GM18505 (cell line): ENCODE results near the gene KTN1.

ENCODE experiments used
- ATAC-seq: cut with Tn5 transposase; IDR thresholded peaks from one replicate; pipeline ENCODE4 v1.9.1; 2021; ENCODE audit not compliant: unreplicated experiment
- POLR2A ChIP-seq: IDR thresholded peaks from 4 replicates; pipeline ENCODE4 v1.6.1; 2011; ENCODE audit warnings: borderline replicate concordance; ENCODE audit not compliant: insufficient read depth, insufficient read length; ENCODE audit errors: extremely low read depth

KTN1 gene

GRCh38 chr14:55581342-55581771 is 1.4 kb downstream of the KTN1 start:
- ATAC-seq = peak; percentile 0
- TF ChIP-seq POLR2A = no peak

GRCh38 chr14:55582746-55583145 is 2.7 kb downstream of the KTN1 start:
- TF ChIP-seq POLR2A = no peak
- ATAC-seq = peak; percentile 29

GRCh38 chr14:55583942-55584468 is 4.0 kb downstream of the KTN1 start:
- ATAC-seq = no peak
- no peak for TF ChIP-seq POLR2A

GRCh38 chr14:55585854-55586253 is 5.8 kb downstream of the KTN1 start:
- ATAC-seq = no peak
- no peak for TF ChIP-seq POLR2A

GRCh38 chr14:55586411-55586810 is 6.4 kb downstream of the KTN1 start:
- ATAC-seq = no peak
- TF ChIP-seq POLR2A = no peak

- ATAC-seq = no peak
- TF ChIP-seq POLR2A = no peak
Observed at GRCh38 chr14:55587847-55588246, 7.8 kb downstream of the KTN1 start.

GRCh38 chr14:55588259-55588699 is 8.3 kb downstream of the KTN1 start:
- TF ChIP-seq POLR2A = no peak
- ATAC-seq = no peak

GRCh38 chr14:55589171-55589570 is 9.2 kb downstream of the KTN1 start:
- ATAC-seq = no peak
- no peak for TF ChIP-seq POLR2A

GRCh38 chr14:55592436-55592835 is 12.4 kb downstream of the KTN1 start:
- TF ChIP-seq POLR2A = no peak
- ATAC-seq = no peak

GRCh38 chr14:55593698-55594097 is 13.7 kb downstream of the KTN1 start:
- ATAC-seq = no peak
- no peak for TF ChIP-seq POLR2A

GRCh38 chr14:55599250-55599879 is 19.4 kb downstream of the KTN1 start:
- no peak for ATAC-seq
- TF ChIP-seq POLR2A = no peak

- no peak for TF ChIP-seq POLR2A
- ATAC-seq = no peak
Observed at GRCh38 chr14:55600784-55601561, 21.0 kb downstream of the KTN1 start.

- no peak for ATAC-seq
- no peak for TF ChIP-seq POLR2A
Observed at GRCh38 chr14:55603401-55603953, 23.5 kb downstream of the KTN1 start.
